ENCODE data around the gene MRPS14. TPM values are rescaled to one million over a fixed set of nuclear protein-coding genes. Genes with fewer than 3 reads are reported as not detected.

The MRPS14 gene
- total and polyA plus RNA-seq, 9 of the 15 experiments (the other 6 are each of a cell fraction or from before 2014, with no cell fraction given) = 38.1 to 231 (median 54.9) TPM

DNA sequence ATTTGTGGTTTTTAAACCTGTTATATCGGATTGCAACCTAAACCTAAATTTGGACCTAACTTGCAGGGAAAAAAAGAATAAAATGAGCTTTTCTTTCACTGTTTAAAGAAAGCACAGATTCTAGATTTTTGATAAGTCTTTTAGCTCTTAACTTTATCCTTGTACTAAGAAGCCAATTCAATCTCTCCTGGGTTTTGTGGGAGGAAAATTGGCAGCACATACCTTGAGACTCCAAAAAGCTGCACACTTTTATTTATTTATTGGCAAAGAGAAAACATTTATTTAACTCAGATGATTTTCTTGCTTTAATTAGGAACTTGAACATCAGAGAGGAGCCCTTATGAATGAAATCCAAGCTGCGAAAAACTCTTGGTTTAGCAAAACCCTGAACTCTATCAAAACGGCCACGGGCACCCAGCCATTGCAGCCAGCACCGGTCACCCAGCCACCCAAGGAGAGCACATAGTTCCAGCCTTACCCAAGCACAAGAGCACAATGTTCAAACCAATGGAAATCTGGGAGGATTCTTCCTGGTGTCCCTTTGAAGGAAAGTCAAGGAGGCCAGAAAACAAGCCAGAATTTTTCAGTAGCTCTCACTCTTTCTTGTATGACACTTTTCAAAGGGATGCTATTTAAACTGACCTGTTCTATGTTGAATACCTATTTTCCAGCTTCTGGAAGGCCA, 33.5 kb downstream of the MRPS14 start:
- no peak overlapping the region for H3K9ac ChIP-seq (ENCODE audit: insufficient read depth in 1 of 2, low read depth in 2 of 2, low read length in 2 of 2)
- no peaks in the 10 kb centered on the region for H3K4me1 ChIP-seq (replicated peaks in 1 of 2; ENCODE audit: control insufficient read depth in 2 of 2, insufficient read depth in 2 of 2, low read length in 2 of 2)
- intact Hi-C loops (cut with micrococcal nuclease) = no loop called here
- WGBS (ENCODE audit: insufficient coverage, low coverage, missing lambda C conversion rate) = 86% methylated on average over 5 of the region's 5 CpGs
- H4K20me1 ChIP-seq (replicated peaks; ENCODE audit: control insufficient read depth, insufficient read depth, low read length) = no peaks in the 10 kb centered on the region
- no peak overlapping the region for H3K27ac ChIP-seq (ENCODE audit: extremely low read depth, low read depth, low read length)
- ATAC-seq = no peak
- H3K27me3 ChIP-seq (ENCODE audit: control insufficient read depth in 2 of 2, insufficient read depth in 2 of 2, low read length in 2 of 2) = no peaks in the 10 kb centered on the region
- no peak overlapping the region for H3K4me3 ChIP-seq
- BruUV-seq (replicated peaks) = no TSS peak
- FAIRE-seq = no peak
- H3K9me3 ChIP-seq (replicated peaks; ENCODE audit: control insufficient read depth, insufficient read depth, low read depth, low read length) = no peaks in the 10 kb centered on the region
- no peaks in the 10 kb centered on the region for H3K9me1 ChIP-seq (ENCODE audit: control insufficient read depth, insufficient read depth, low read length)
- H2AFZ ChIP-seq (ENCODE audit: low read depth, low read length) = no peak overlapping the region
- ChIA-PET POLR2A (interaction anchor here (0.7 to 3.5 kb wide), 4 partner anchors 10 to 34 kb away, joined by 3 to 22 read pairs (median 4); partner anchors contain the start of genes CACYBP and MRPS14), CTCF (ENCODE audit: low intra/inter-chr PET ratio) (interaction anchor here (0.6 kb wide), 1 partner anchor 126 kb away, joined by 3 read pairs; no protein-coding TSS in a partner anchor)
- in situ Hi-C loops (cut with MboI) = loop anchor here (10.0 to 25.0 kb wide), 2 partner anchors 105 to 727 kb away; no protein-coding TSS in a partner anchor
- H3K4me2 ChIP-seq (ENCODE audit: insufficient read depth, low read length) = no peak overlapping the region
- TF ChIP-seq, protein P1, sequence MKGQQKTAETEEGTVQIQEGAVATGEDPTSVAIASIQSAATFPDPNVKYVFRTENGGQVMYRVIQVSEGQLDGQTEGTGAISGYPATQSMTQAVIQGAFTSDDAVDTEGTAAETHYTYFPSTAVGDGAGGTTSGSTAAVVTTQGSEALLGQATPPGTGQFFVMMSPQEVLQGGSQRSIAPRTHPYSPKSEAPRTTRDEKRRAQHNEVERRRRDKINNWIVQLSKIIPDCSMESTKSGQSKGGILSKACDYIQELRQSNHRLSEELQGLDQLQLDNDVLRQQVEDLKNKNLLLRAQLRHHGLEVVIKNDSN (CRISPR knock-in tag; IDR thresholded peaks at IDR 0.05) = no peak
- no peak for TF ChIP-seq RBM15 (IDR thresholded peaks at IDR 0.05; ENCODE audit: insufficient read depth, low read length)
- no peak for TF ChIP-seq DIDO1 (tag; IDR thresholded peaks at IDR 0.05; ENCODE audit: low read depth)
- no peak for TF ChIP-seq BHLHE40 (IDR thresholded peaks at IDR 0.05; ENCODE audit: low read length)
- TF ChIP-seq, protein P2, sequence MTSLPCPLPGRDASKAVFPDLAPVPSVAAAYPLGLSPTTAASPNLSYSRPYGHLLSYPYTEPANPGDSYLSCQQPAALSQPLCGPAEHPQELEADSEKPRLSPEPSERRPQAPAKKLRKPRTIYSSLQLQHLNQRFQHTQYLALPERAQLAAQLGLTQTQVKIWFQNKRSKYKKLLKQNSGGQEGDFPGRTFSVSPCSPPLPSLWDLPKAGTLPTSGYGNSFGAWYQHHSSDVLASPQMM (CRISPR knock-in tag; IDR thresholded peaks at IDR 0.05) = no peak
- no peak for TF ChIP-seq CREB1 (IDR thresholded peaks at IDR 0.05)
- no peak for TF ChIP-seq CREB1 (CRISPR knock-in tag; IDR thresholded peaks at IDR 0.05)
- TF ChIP-seq CCAR2 (IDR thresholded peaks at IDR 0.05; ENCODE audit: low read depth, low read length) = no peak
- TF ChIP-seq, protein P3, sequence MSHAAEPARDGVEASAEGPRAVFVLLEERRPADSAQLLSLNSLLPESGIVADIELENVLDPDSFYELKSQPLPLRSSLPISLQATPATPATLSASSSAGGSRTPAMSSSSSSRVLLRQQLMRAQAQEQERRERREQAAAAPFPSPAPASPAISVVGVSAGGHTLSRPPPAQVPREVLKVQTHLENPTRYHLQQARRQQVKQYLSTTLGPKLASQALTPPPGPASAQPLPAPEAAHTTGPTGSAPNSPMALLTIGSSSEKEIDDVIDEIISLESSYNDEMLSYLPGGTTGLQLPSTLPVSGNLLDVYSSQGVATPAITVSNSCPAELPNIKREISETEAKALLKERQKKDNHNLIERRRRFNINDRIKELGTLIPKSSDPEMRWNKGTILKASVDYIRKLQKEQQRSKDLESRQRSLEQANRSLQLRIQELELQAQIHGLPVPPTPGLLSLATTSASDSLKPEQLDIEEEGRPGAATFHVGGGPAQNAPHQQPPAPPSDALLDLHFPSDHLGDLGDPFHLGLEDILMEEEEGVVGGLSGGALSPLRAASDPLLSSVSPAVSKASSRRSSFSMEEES (CRISPR knock-in tag; IDR thresholded peaks at IDR 0.05) = no peak
- TF ChIP-seq KDM4B (IDR thresholded peaks at IDR 0.05; ENCODE audit: borderline replicate concordance in 2 of 2, low read depth in 1 of 2) = no peak
- TF ChIP-seq, protein P4, sequence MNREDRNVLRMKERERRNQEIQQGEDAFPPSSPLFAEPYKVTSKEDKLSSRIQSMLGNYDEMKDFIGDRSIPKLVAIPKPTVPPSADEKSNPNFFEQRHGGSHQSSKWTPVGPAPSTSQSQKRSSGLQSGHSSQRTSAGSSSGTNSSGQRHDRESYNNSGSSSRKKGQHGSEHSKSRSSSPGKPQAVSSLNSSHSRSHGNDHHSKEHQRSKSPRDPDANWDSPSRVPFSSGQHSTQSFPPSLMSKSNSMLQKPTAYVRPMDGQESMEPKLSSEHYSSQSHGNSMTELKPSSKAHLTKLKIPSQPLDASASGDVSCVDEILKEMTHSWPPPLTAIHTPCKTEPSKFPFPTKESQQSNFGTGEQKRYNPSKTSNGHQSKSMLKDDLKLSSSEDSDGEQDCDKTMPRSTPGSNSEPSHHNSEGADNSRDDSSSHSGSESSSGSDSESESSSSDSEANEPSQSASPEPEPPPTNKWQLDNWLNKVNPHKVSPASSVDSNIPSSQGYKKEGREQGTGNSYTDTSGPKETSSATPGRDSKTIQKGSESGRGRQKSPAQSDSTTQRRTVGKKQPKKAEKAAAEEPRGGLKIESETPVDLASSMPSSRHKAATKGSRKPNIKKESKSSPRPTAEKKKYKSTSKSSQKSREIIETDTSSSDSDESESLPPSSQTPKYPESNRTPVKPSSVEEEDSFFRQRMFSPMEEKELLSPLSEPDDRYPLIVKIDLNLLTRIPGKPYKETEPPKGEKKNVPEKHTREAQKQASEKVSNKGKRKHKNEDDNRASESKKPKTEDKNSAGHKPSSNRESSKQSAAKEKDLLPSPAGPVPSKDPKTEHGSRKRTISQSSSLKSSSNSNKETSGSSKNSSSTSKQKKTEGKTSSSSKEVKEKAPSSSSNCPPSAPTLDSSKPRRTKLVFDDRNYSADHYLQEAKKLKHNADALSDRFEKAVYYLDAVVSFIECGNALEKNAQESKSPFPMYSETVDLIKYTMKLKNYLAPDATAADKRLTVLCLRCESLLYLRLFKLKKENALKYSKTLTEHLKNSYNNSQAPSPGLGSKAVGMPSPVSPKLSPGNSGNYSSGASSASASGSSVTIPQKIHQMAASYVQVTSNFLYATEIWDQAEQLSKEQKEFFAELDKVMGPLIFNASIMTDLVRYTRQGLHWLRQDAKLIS (CRISPR knock-in tag; IDR thresholded peaks at IDR 0.05) = no peak
- no peak for TF ChIP-seq RBBP5 (IDR thresholded peaks at IDR 0.05; ENCODE audit: borderline replicate concordance, insufficient read depth, low read length, poor library complexity, severe bottlenecking)
- TF ChIP-seq, protein P5, sequence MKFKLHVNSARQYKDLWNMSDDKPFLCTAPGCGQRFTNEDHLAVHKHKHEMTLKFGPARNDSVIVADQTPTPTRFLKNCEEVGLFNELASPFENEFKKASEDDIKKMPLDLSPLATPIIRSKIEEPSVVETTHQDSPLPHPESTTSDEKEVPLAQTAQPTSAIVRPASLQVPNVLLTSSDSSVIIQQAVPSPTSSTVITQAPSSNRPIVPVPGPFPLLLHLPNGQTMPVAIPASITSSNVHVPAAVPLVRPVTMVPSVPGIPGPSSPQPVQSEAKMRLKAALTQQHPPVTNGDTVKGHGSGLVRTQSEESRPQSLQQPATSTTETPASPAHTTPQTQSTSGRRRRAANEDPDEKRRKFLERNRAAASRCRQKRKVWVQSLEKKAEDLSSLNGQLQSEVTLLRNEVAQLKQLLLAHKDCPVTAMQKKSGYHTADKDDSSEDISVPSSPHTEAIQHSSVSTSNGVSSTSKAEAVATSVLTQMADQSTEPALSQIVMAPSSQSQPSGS (CRISPR knock-in tag; IDR thresholded peaks at IDR 0.05) = no peak
- DNase-seq (ENCODE audit: extremely low read depth in 1 of 4, low spot score in 3 of 4) = no peak
- no peaks in the 10 kb centered on the region for H3K79me2 ChIP-seq (ENCODE audit: control insufficient read depth, insufficient read depth, low read length)
- H3K36me3 ChIP-seq (ENCODE audit: control insufficient read depth, insufficient read depth, low read length) = peaks cover 8% of the 10 kb centered on the region; the same call in 1 of the 3 replicates

All from K562 (cell line).